ENCODE measurements around the gene SLC16A4. TPM values are rescaled to one million over a fixed set of nuclear protein-coding genes. Genes with fewer than 3 reads are reported as not detected.
"Not testable (repeated sequence)": the region's sequence is repeated elsewhere in the genome, so short reads cannot be mapped to it uniquely, and the experiment has no call there.

SLC16A4 gene
- total and polyA plus RNA-seq, 8 donors = 0.89 to 11.1 (median 2.6) TPM; not detected in 1

DNA sequence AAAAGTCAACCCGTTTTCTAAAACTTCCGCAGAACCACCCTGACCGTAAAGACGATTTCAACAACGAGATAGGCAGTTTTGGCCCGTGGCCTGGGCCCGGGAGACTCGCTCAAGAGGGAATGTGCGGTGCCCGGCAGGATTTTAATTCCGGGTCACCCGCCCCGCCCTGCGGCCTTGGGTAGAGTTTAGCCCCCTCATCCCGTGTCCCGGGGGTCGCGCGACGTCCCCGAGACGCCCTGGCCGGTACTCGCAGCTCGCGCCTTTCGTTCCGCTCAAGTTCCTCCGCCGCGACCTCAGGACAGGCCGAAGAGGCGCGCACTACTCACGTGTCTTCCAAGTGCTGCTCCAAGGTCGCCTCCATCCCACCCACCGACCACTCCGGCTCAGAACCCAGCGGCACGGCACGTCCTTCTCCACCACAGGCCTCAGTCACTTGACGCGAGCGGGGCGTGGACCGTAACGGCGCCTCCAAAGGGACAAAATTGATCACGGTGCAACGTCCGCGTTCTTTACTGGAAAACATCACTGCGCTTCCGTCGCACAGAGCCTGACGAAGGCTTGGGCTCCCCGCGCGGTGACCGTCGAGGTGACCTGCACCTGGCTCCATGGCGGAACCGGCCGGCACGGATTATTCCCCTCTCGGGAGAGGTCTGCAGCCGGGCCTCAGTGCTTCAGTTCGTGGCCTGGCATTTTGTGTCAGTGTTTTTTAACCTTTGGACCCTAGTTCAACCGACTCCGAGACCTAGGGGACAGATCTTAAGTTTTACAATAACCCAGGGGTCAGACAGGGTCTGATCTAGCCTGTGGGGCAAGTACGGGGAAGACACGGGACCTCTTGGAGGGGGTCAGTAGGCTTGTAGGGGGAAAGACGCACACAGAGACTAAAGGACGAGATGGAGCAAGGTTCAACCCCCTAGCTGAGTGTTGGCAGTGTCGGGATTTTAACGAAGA lies 16.7 kb upstream of the SLC16A4 start, which contains the start of gene LAMTOR5:
Gene LAMTOR5, minus strand, starts transcription at position 435 of the 951 bp plus-strand sequence. Its CDS starts 74 bp downstream, at position 361.
- Histone ChIP-seq H3K9me3 (no peaks in the 10 kb centered on the region), H3K27ac (peak within 1 kb of the TSS; percentile 92 to 97 (median 95)), H3K27me3 (no peaks in the 10 kb centered on the region), H3K36me3 (peaks cover 26 to 35% (median 34%) of the 10 kb centered on the region in 4 donors), H3K4me1 (peaks cover 17 to 38% (median 33%) of the 10 kb centered on the region in 4 donors), H3K4me3 (peak within 1 kb of the TSS; percentile 65 to 90 (median 86))
- intact Hi-C loops (cut with DNase I; ENCODE audit: low total_unique reads) = loop anchor here (10.0 kb wide), 1 partner anchor 63 kb away; no protein-coding TSS in a partner anchor
- 0 to 1% (median 0%) methylated on average over 49 to 76 of the region's 76 CpGs for WGBS, 5 donors
- peak; percentile 94 to 98 for DNase-seq
- TF ChIP-seq, protein P1, sequence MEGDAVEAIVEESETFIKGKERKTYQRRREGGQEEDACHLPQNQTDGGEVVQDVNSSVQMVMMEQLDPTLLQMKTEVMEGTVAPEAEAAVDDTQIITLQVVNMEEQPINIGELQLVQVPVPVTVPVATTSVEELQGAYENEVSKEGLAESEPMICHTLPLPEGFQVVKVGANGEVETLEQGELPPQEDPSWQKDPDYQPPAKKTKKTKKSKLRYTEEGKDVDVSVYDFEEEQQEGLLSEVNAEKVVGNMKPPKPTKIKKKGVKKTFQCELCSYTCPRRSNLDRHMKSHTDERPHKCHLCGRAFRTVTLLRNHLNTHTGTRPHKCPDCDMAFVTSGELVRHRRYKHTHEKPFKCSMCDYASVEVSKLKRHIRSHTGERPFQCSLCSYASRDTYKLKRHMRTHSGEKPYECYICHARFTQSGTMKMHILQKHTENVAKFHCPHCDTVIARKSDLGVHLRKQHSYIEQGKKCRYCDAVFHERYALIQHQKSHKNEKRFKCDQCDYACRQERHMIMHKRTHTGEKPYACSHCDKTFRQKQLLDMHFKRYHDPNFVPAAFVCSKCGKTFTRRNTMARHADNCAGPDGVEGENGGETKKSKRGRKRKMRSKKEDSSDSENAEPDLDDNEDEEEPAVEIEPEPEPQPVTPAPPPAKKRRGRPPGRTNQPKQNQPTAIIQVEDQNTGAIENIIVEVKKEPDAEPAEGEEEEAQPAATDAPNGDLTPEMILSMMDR (IDR thresholded peaks at IDR 0.05) = no peak
- TF ChIP-seq POLR2AphosphoS5 (IDR thresholded peaks at IDR 0.05) (peak; percentile 98 to 99 (median 99)), POLR2A (IDR thresholded peaks at IDR 0.05) (peak in 2 of 4 donors; percentile 73 to 80)

DNA sequence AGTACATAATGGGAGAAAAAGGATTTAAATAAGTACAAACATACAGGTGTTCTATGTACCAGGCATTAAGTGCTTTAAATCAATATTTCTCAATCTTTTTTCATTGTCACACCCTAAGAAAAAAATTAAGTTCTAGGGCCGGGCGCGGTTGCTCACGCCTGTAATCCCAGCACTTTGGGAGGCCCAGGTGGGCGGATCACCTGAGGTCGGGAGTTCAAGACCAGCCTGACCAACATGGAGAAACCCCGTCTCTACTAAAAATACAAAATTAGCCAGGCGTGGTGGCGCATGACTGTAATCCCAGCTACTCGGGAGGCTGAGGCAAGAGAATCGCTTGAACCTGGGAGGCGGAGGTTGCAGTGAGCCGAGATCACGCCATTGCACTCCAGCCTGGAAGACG lies 15.6 kb upstream of the SLC16A4 start:
- WGBS, 5 donors = 42 to 67% (median 57%) methylated on average over 15 of the region's 15 CpGs
- H3K9me3 ChIP-seq, DNase-seq, H3K27me3 ChIP-seq: not testable (repeated sequence)
- Histone ChIP-seq H3K4me1 (peaks cover 17 to 38% (median 32%) of the 10 kb centered on the region in 4 donors), H3K27ac (peak overlapping the region in 4 of 5 donors; percentile 92 to 97 (median 96)), H3K36me3 (peaks cover 35 to 46% (median 45%) of the 10 kb centered on the region in 4 donors), H3K4me3 (peak overlapping the region; percentile 65 to 90 (median 86))
- intact Hi-C loops (cut with DNase I; ENCODE audit: low total_unique reads) = loop anchor here (10.0 kb wide), 1 partner anchor 62 kb away; no protein-coding TSS in a partner anchor

DNA sequence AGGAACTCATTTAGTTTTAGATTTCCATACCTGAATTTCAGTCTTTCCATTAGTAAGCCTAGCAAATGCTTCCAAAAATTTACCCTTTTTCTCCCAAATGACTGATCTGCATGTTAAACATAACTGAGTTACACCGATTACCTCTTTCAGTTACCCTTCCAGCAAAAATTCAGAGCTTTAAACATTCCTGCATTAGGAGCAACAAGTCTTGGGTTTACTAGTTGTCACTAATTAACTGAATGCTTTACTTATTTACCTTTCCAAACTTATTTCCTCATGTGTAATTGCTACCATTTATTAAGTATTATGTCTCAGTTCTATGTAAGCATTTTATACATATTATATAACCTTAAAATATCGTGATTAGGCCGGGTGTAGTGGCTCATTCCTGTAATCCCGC lies 13.6 kb upstream of the SLC16A4 start:
- WGBS, 5 donors = 75 to 84% (median 78%) methylated on average over 4 of the region's 4 CpGs
- peaks cover 17 to 37% (median 32%) of the 10 kb centered on the region in 4 donors for H3K4me1 ChIP-seq
- no peak overlapping the region for H3K27ac ChIP-seq
- intact Hi-C loops (cut with DNase I; ENCODE audit: low total_unique reads) = loop anchor here (10.0 kb wide), 1 partner anchor 60 kb away; no protein-coding TSS in a partner anchor
- no peaks in the 10 kb centered on the region for H3K9me3 ChIP-seq
- H3K27me3 ChIP-seq = no peaks in the 10 kb centered on the region
- peaks cover 43 to 66% (median 65%) of the 10 kb centered on the region in 4 donors for H3K36me3 ChIP-seq
- no peak overlapping the region for H3K4me3 ChIP-seq
- TF ChIP-seq EP300 (IDR thresholded peaks at IDR 0.05) (no peak), POLR2AphosphoS5 (IDR thresholded peaks at IDR 0.05) (no peak), POLR2A (IDR thresholded peaks at IDR 0.05) (no peak)
- TF ChIP-seq, protein P1 (IDR thresholded peaks at IDR 0.05) = no peak
- no peak for DNase-seq

DNA sequence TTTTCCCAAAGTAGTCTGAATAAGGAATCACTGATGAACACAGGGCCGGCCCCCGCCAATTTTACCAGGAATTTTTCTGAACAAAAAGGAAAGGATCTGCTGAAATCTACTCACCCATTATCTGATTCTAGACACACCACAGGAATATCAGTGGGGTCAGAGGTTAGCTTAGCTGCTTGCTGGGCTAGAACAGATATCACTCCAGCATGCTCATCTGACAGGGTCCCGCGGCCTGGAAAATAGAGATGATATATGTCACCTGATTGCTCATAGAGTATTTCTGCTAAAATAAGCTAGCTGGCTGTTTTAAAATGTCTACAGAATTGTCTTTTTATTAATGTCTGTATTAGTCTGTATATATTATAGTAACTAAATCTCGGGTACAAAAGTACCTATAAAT lies 13.0 kb upstream of the SLC16A4 start:
- no peak overlapping the region for H3K4me3 ChIP-seq
- peaks cover 16 to 32% (median 31%) of the 10 kb centered on the region in 4 donors for H3K4me1 ChIP-seq
- H3K36me3 ChIP-seq = peaks cover 44 to 72% (median 71%) of the 10 kb centered on the region in 4 donors
- intact Hi-C loops (cut with DNase I; ENCODE audit: low total_unique reads) = loop anchor here (10.0 kb wide), 1 partner anchor 59 kb away; no protein-coding TSS in a partner anchor
- H3K27me3 ChIP-seq = no peaks in the 10 kb centered on the region
- no peak overlapping the region for H3K27ac ChIP-seq
- no peak for TF ChIP-seq POLR2A (IDR thresholded peaks at IDR 0.05)
- TF ChIP-seq, protein P1 (IDR thresholded peaks at IDR 0.05) = no peak
- TF ChIP-seq EP300 (IDR thresholded peaks at IDR 0.05) = no peak
- TF ChIP-seq POLR2AphosphoS5 (IDR thresholded peaks at IDR 0.05) = no peak
- no peaks in the 10 kb centered on the region for H3K9me3 ChIP-seq
- DNase-seq = no peak
- WGBS, 5 donors = 89 to 97% (median 95%) methylated on average over 5 of the region's 5 CpGs

DNA sequence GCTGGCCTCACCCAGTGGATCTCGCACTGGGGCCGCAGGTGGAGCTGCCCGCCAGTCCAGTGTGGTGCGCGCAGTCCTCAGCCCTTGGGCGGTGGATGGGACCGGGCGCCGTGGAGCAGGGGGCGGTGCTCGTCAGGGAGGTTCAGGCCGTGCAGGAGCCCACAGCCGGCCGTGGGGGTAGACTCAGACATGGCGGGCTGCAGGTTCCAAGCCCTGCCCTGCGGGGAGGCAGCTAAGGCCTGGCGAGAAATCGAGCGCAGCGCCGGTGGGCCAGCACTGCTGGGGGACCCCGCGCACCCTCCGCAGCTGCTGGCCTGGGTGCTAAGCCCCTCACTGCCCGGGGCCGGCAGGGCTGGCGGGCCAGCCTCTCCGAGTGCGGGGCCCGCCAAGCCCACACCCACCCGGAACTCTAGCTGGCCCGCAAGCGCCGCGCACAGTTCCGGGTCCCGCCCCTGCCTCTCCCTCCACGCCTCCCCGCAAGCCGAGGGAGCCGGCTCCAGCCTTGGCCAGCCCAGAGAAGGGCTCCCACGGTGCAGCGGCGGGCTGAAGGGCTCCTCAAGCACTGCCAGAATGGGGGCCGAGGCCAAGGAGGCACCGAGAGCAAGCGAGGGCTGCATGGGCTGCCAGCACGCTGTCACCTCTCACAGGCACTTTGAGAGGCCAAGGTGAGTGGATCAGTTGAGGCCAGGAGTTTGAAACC lies 5.6 kb upstream of the SLC16A4 start:
- WGBS, 5 donors = 96 to 99% (median 97%) methylated on average over 17 to 48 of the region's 48 CpGs; no CpG with 5 or more reads in 1 of the 5 donors
- DNase-seq; H3K27ac ChIP-seq; H3K4me3 ChIP-seq; H3K9me3 ChIP-seq; intact Hi-C loops (cut with DNase I; ENCODE audit: low total_unique reads); H3K27me3 ChIP-seq: not testable (repeated sequence)
- Histone ChIP-seq H3K36me3 (peaks cover 17 to 69% (median 64%) of the 10 kb centered on the region in 4 donors), H3K4me1 (peaks cover 0 to 28% (median 2%) of the 10 kb centered on the region in 4 donors)

Measured in stomach (tissue), 9 donors.